Fibroblast of villous mesenchyme (primary cell): ENCODE results near the gene COL4A1. TPM values are rescaled to one million over a fixed set of nuclear protein-coding genes. Genes with fewer than 3 reads are reported as not detected.

Experiments
- DNase-seq: peaks from one replicate; pipeline ENCODE4 v3.0.0-alpha.2; 2010; ENCODE audit warnings: low read depth
- H3K4me3 ChIP-seq: 2 replicates; pipeline ENCODE4 v1.5.1; 2011; ENCODE audit warnings: low read depth, mild to moderate bottlenecking, low read length
- total RNA-seq: library from RNA; depleted of rRNA; stranded (reverse); fragments of >200 nt; gene quantifications from 2 replicates; pipeline ENCODE4 v1.2.3, GENCODE V29; 2012
- TF ChIP-seq, protein P1 (sequence below): IDR thresholded peaks from 2 replicates; pipeline ENCODE4 v1.5.1; 2012; ENCODE audit warnings: low read depth, mild to moderate bottlenecking, low read length; ENCODE audit not compliant: insufficient read depth

The COL4A1 gene
- total RNA-seq, 1 donor, result 1,391 TPM

GRCh38 chr13:110286833-110287819, 19.8 kb downstream of the COL4A1 start:
- TF ChIP-seq, protein P1, sequence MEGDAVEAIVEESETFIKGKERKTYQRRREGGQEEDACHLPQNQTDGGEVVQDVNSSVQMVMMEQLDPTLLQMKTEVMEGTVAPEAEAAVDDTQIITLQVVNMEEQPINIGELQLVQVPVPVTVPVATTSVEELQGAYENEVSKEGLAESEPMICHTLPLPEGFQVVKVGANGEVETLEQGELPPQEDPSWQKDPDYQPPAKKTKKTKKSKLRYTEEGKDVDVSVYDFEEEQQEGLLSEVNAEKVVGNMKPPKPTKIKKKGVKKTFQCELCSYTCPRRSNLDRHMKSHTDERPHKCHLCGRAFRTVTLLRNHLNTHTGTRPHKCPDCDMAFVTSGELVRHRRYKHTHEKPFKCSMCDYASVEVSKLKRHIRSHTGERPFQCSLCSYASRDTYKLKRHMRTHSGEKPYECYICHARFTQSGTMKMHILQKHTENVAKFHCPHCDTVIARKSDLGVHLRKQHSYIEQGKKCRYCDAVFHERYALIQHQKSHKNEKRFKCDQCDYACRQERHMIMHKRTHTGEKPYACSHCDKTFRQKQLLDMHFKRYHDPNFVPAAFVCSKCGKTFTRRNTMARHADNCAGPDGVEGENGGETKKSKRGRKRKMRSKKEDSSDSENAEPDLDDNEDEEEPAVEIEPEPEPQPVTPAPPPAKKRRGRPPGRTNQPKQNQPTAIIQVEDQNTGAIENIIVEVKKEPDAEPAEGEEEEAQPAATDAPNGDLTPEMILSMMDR, result no peak
- no peak overlapping the region for H3K4me3 ChIP-seq
- DNase-seq, result peak; percentile 57

DNA sequence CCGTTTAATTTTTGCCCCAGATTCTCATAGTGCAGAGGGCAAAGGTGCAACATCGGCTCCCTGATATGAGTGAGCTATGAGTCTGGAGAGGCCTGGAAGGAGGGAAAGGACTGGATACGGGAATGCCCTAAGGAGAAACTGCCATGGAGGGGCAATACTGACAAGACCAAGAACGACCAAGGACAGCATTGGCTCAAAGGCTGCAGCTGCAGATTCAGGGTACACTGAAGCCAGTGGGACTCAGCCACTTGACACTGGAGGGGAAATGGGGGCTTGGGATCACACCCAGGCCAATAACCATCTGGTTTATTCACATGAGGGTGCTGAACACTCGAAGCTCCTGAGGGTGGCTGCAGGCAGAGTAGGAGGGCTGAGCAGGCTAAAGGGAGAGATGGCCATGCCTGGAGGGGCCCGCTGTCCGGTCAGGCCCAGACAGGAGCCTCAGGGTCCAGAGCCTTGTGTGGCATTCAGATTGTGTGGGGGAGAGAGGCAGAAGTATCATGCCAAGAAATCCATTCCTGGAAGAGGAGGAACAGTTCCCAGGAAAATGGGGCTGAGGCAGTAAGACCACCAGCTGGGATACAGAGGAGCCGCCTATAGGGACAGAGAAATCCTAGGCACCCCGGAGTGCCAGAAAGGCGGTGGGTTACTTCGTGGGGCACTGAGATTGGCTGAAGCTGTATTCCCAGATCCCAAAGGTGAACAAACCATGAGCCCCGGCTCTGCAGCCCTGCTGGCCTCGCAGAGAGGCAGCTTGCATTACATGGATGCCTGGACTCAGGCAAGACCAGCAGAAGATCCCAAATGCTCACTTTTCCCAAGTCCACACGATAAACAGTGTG, 20.7 kb downstream of the COL4A1 start:
- H3K4me3 ChIP-seq, result no peak overlapping the region
- DNase-seq, result no peak
- TF ChIP-seq, protein P1, result no peak

DNA sequence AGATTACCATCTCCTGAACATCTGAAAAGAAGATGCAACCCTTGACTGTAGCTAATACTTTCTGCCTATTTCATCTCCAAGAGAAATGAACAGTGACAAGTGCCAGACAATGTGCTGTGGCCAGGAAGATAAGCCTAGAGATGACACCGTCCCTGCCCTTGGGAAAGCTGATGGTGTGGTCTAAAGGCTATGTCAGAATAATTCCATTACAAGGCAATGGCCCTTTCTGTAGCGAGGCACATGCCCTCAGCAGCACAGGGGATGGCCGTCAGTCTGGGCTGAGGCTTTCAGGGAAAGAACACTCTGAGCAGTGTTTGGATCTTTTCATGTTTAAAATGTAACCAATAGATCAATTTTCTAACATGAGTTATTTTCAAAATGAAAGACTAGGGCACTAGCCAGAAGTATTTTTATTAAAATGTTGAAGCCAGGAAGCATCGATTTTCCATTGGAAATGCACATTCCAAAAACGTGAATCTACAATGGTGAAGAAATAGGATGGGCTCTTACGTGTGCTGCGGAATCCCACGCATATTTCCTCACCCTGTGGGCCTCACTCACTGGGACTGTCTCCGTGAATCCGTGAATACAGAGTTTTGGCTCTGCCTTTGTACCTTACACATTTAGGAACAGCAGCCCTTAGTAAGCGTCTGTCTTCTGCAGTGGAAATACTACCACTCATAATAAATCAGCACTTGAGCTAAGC, 22.0 kb downstream of the COL4A1 start:
- no peak overlapping the region for H3K4me3 ChIP-seq
- TF ChIP-seq, protein P1, result no peak
- DNase-seq, result peak; percentile 47

DNA sequence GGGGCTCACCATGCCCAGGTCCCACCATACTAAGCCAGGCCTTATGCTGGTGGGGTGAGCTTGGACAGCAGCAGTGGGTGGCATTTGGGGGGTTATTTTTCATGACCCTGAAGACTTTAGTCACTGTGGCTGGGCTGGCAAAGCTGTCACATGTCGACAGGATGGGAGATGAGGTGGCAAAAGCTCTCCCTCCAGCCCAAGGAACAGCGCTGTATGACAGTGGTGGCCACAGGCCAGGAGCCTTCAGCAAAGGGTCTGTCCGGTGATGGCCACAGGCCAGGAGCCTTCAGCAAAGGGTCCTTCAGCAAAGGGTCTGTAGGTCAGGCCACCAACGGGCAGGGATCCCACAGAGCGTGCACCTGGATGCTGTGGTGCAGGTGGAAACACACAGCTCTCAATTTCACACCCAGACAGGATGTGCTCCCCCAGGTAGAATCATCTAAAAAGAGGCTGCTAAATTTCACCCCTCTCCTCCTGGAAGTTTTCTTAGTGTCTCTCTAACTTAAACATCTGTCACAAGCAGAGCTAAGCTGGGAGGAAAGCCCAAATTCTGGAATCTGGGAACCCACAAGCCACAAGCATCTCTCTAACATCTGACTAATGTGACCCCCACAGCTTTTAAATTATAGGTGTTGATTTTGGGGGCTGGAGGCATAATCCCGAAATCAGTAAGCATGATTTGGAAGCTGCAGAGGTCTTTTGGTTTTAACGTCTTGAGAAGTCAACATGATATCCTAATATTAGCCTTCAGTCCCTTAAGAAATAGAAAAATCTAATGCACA, 23.0 kb downstream of the COL4A1 start:
- TF ChIP-seq, protein P1, result no peak
- peak; percentile 71 for DNase-seq
- no peak overlapping the region for H3K4me3 ChIP-seq

- TF ChIP-seq, protein P1, result no peak
- H3K4me3 ChIP-seq, result no peak overlapping the region
- no peak for DNase-seq
These were observed 24.6 kb downstream of the COL4A1 start for GRCh38 chr13:110282316-110282841.
